Naive B cell (primary cell): ENCODE results near the gene ABTB2. TPM values are rescaled to one million over a fixed set of nuclear protein-coding genes. Genes with fewer than 3 reads are reported as not detected.
"Not testable (repeated sequence)": the region's sequence is repeated elsewhere in the genome, so short reads cannot be mapped to it uniquely, and the experiment has no call there.

Experiments
- ATAC-seq, 2 donors: fragments of 150-1000 bp; cut with Tn5 transposase; 2 replicates each; pipeline ENCODE4 v1.10.0; 2021; ENCODE audit warnings: low read depth in 2 of 2, mild to moderate bottlenecking in 2 of 2, moderate library complexity in 2 of 2
- DNase-seq: peaks from one replicate; pipeline ENCODE4 v3.0.0; 2022
- H3K27ac Mint-ChIP-seq, 6 donors: one replicate each; pipeline ENCODE4 v1.8.0; 2020 to 2022; ENCODE audit warnings: mild to moderate bottlenecking in 6 of 6, mixed read lengths in 6 of 6, moderate library complexity in 5 of 6, inconsistent platforms in 2 of 6
- H3K27me3 Mint-ChIP-seq, 3 donors: one replicate each; pipeline ENCODE4 v1.8.0; 2021 to 2022; ENCODE audit warnings: mixed read lengths in 3 of 3, mild to moderate bottlenecking in 1 of 3
- H3K36me3 Mint-ChIP-seq, 2 donors: one replicate each; pipeline ENCODE4 v1.8.0; 2020 to 2022; ENCODE audit warnings: mixed read lengths in 2 of 2, inconsistent platforms in 1 of 2, mild to moderate bottlenecking in 1 of 2
- H3K4me1 Mint-ChIP-seq, 3 donors: one replicate each; pipeline ENCODE4 v1.8.0; 2020 to 2022; ENCODE audit warnings: mixed read lengths in 3 of 3, inconsistent platforms in 1 of 3, mild to moderate bottlenecking in 1 of 3, moderate library complexity in 1 of 3
- H3K4me3 Mint-ChIP-seq, 8 donors: one replicate each; pipeline ENCODE4 v1.8.0; 2020 to 2022; ENCODE audit warnings: mild to moderate bottlenecking in 8 of 8, mixed read lengths in 8 of 8, moderate library complexity in 8 of 8, inconsistent platforms in 2 of 8
- H3K9me3 Mint-ChIP-seq, 7 donors: one replicate each; pipeline ENCODE4 v1.8.0; 2020 to 2022; ENCODE audit warnings: mixed read lengths in 7 of 7, mild to moderate bottlenecking in 5 of 7, inconsistent platforms in 2 of 7, moderate library complexity in 1 of 7
- polyA plus RNA-seq, 6 donors: library from polyadenylated mRNA; unstranded; fragments of 300-500 nt; fragmentation: Illumina TruSeq; gene quantifications; one replicate each; pipeline ENCODE4 v1.2.3, GENCODE V29; 2021; ENCODE audit warnings: low read depth in 6 of 6

ABTB2 gene
- under 1 TPM in 3 of 6 donors, not detected in 3; 0.05 to 0.34 (median 0.27) TPM for polyA plus RNA-seq

GRCh38 chr11:34357701-34358257, at the start of gene ABTB2:
Gene ABTB2, minus strand, starts transcription at chr11:34358010.
- Mint-ChIP-seq H3K36me3 (peaks cover 0 to 4% of the 10 kb centered on the region in 2 donors), H3K4me1 (peaks cover 25 to 37% (median 32%) of the 10 kb centered on the region in 3 donors), H3K4me3 (peak within 1 kb of the TSS; percentile 87 to 96 (median 90)), H3K27me3 (peaks cover 53 to 70% (median 66%) of the 10 kb centered on the region in 3 donors), H3K9me3 (no peaks in the 10 kb centered on the region), H3K27ac (peak within 1 kb of the TSS; percentile 39 to 97 (median 90))
- ATAC-seq, result peak; percentile 87 to 88
- peak; percentile 96 for DNase-seq

GRCh38 chr11:34407121-34407813, 49.5 kb upstream of the ABTB2 start:
- Mint-ChIP-seq H3K36me3 (peaks cover 0 to 5% of the 10 kb centered on the region in 2 donors), H3K4me1 (peaks cover 0 to 8% (median 0%) of the 10 kb centered on the region in 3 donors), H3K27ac (no peak overlapping the region), H3K27me3 (peaks cover 22 to 45% (median 44%) of the 10 kb centered on the region in 3 donors), H3K4me3 (no peak overlapping the region), H3K9me3 (peaks cover 2 to 20% (median 14%) of the 10 kb centered on the region in 7 donors)
- DNase-seq (no peak), ATAC-seq (no peak)

DNA sequence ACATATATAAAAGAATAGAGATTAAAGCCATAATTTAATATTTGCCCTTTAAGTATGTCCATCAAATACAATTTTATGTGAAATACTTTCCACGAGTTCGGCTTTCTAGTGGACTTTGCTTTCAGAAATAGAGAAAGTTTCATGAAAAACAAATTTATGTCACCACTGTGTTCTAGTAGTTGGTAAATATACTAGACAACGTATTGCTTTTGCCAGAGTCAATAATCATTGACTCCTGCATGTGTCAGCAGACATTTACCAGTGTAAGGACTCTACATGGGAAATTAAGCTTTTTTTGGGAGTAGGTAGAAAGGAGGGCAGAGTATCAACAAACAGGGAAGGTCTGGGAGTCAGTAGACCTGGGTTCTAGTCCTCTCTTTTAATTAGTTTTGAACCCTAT, 48.6 kb upstream of the ABTB2 start:
- H3K36me3 Mint-ChIP-seq, result peaks cover 0 to 5% of the 10 kb centered on the region in 2 donors

DNA sequence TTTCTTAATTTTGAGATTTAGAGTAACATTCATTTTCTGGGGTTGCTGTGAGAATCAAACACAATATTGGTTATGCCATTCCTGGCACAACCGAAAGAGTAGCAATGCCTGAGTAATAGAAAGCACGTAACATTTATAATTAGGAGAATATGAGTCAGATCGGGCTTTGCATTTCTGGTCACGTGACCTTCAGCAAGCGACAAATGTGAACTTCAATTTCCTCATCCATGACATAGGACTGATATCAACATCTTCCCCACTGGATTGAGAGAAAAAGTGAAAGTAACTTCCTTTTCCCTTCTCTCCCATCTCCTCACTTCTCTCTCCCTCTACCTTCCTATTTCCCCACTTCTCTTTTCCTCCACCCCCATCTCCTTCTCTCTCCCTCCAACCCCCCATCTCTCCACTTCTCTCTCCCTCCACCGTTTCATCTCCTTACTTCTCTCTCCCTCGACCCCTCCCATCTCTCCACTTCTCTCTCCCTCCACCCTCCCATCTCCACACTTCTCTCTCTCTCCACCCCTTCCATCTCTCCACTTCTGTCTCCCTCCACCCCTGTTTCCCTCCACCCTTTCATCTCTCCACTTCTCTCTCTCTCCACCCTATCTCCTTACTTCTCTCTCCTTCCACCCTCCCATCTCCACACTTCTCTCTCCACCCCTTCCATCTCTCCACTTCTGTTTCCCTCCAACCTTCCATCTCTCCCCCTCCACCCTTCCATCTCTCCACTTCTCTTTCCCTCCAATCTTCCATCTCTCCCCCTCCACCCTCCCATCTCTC, 47.5 kb upstream of the ABTB2 start:
- Mint-ChIP-seq H3K27ac (no peak overlapping the region), H3K4me1 (peaks cover 0 to 8% (median 0%) of the 10 kb centered on the region in 3 donors), H3K4me3 (no peak overlapping the region), H3K36me3 (no peaks in the 10 kb centered on the region), H3K9me3 (peaks cover 0 to 7% (median 2%) of the 10 kb centered on the region in 7 donors), H3K27me3 (peaks cover 22 to 45% (median 44%) of the 10 kb centered on the region in 3 donors)
- ATAC-seq, result no peak
- no peak for DNase-seq

More for the DNA sequence above, 48.6 kb upstream of the ABTB2 start:
- H3K9me3 Mint-ChIP-seq, result peaks cover 0 to 12% (median 6%) of the 10 kb centered on the region in 7 donors
- DNase-seq (no peak), ATAC-seq (no peak)
- H3K27ac Mint-ChIP-seq, result no peak overlapping the region
- peaks cover 22 to 45% (median 44%) of the 10 kb centered on the region in 3 donors for H3K27me3 Mint-ChIP-seq
- H3K4me3 Mint-ChIP-seq, result no peak overlapping the region
- H3K4me1 Mint-ChIP-seq, result peaks cover 0 to 8% (median 0%) of the 10 kb centered on the region in 3 donors

DNA sequence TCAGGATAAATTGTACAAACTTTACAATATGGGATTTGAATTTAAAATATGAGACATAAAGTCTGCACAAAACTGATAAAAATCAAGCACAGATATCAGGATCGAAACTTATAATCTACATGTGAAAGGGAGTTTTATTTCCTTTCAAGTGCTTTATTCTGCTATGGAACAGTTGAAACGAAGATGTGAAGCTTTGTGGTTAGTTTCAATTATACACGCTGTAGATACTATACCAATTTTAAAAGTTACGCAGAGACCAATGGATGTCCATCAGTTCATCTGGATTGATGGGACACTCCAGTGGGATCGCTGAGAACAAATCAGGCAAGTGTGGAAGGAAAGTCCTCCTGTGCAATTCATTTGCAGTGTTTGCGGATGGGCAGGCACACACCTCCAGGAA, 46.5 kb upstream of the ABTB2 start:
- Mint-ChIP-seq H3K27ac (no peak overlapping the region), H3K4me3 (no peak overlapping the region), H3K27me3 (peaks cover 14 to 37% (median 37%) of the 10 kb centered on the region in 3 donors), H3K9me3 (peaks cover 0 to 6% (median under 1%) of the 10 kb centered on the region in 7 donors), H3K36me3 (no peaks in the 10 kb centered on the region), H3K4me1 (peaks cover 0 to 8% (median 0%) of the 10 kb centered on the region in 3 donors)
- DNase-seq (no peak), ATAC-seq (no peak)

GRCh38 chr11:34403431-34403830, 45.6 kb upstream of the ABTB2 start:
- Mint-ChIP-seq H3K4me1 (peaks cover 0 to 8% (median 0%) of the 10 kb centered on the region in 3 donors), H3K9me3 (peaks cover 0 to 6% (median 0%) of the 10 kb centered on the region in 7 donors), H3K27me3 (peaks cover 7 to 29% (median 28%) of the 10 kb centered on the region in 3 donors), H3K36me3 (no peaks in the 10 kb centered on the region), H3K27ac (no peak overlapping the region), H3K4me3 (no peak overlapping the region)
- ATAC-seq (no peak), DNase-seq (no peak)

GRCh38 chr11:34397811-34398210, 40.0 kb upstream of the ABTB2 start:
- Mint-ChIP-seq H3K9me3 (peaks cover 10 to 24% (median 19%) of the 10 kb centered on the region in 7 donors), H3K27me3 (peaks cover 3 to 36% (median 10%) of the 10 kb centered on the region in 3 donors), H3K4me1 (no peaks in the 10 kb centered on the region), H3K4me3 (no peak overlapping the region), H3K36me3 (peaks cover 10 to 15% of the 10 kb centered on the region in 2 donors), H3K27ac (no peak overlapping the region)
- ATAC-seq (no peak), DNase-seq (no peak)

- Mint-ChIP-seq H3K27me3 (peaks cover 7 to 40% (median 10%) of the 10 kb centered on the region in 3 donors), H3K4me1 (no peaks in the 10 kb centered on the region), H3K27ac (no peak overlapping the region), H3K9me3 (peaks cover 10 to 30% (median 26%) of the 10 kb centered on the region in 7 donors), H3K4me3 (no peak overlapping the region), H3K36me3 (peaks cover 14 to 15% of the 10 kb centered on the region in 2 donors)
- no peak for ATAC-seq
- DNase-seq, result no peak
These were observed 39.3 kb upstream of the ABTB2 start for GRCh38 chr11:34397120-34397519.

DNA sequence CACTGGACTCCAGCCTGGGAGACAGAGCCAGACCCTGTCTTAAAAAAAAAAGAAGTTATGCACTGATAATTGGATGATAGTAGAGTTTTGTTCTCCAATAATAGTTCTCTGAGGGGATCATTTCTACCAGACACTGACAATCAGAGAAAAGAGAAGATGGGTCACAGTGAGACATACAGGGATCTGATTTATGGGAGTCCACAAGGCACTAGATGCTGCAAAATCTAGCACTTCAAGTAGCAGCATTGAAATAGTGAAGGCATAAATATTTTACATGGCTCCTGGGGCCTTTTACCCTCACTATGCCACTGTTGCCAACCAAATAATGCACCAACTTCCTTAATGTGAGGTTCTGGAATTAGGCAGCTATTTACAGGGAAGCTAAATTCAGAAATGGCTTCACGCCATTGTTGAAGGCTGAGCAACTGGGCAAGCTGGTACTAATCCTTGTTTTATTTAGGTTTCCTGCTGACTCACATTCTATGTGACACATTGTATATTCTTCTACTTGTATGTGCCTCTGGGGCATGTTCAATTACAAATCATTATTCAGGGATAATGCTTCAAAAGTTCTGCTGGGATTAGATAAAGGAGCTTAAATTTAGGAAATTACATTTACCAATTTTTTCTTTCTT, 38.2 kb upstream of the ABTB2 start:
- DNase-seq, result no peak
- H3K27me3 Mint-ChIP-seq, result peaks cover 7 to 51% (median 10%) of the 10 kb centered on the region in 3 donors
- H3K27ac Mint-ChIP-seq, result no peak overlapping the region
- no peaks in the 10 kb centered on the region for H3K4me1 Mint-ChIP-seq
- peaks cover 14 to 15% of the 10 kb centered on the region in 2 donors for H3K36me3 Mint-ChIP-seq
- no peak for ATAC-seq
- H3K4me3 Mint-ChIP-seq, result no peak overlapping the region
- peaks cover 10 to 36% (median 29%) of the 10 kb centered on the region in 7 donors for H3K9me3 Mint-ChIP-seq

- Mint-ChIP-seq H3K27ac (no peak overlapping the region), H3K4me1 (no peaks in the 10 kb centered on the region), H3K36me3 (peaks cover 14 to 15% of the 10 kb centered on the region in 2 donors), H3K4me3 (no peak overlapping the region), H3K9me3 (peaks cover 10 to 32% (median 29%) of the 10 kb centered on the region in 7 donors), H3K27me3 (peaks cover 7 to 63% (median 10%) of the 10 kb centered on the region in 3 donors)
- DNase-seq (no peak), ATAC-seq (no peak)
These were observed 37.0 kb upstream of the ABTB2 start for GRCh38 chr11:34394771-34395300.

GRCh38 chr11:34387653-34388052, 29.8 kb upstream of the ABTB2 start:
- peaks cover 0 to 13% (median 7%) of the 10 kb centered on the region in 7 donors for H3K9me3 Mint-ChIP-seq
- no peaks in the 10 kb centered on the region for H3K4me1 Mint-ChIP-seq
- H3K4me3 Mint-ChIP-seq, result no peak overlapping the region
- DNase-seq (no peak), ATAC-seq (no peak)
- H3K27ac Mint-ChIP-seq, result no peak overlapping the region
- H3K36me3 Mint-ChIP-seq, result peaks cover 0 to 2% of the 10 kb centered on the region in 2 donors
- H3K27me3 Mint-ChIP-seq, result peaks cover 0 to 31% (median 3%) of the 10 kb centered on the region in 3 donors

- H3K4me1 Mint-ChIP-seq, ATAC-seq, H3K9me3 Mint-ChIP-seq, H3K27ac Mint-ChIP-seq, DNase-seq, H3K36me3 Mint-ChIP-seq, H3K4me3 Mint-ChIP-seq: not testable (repeated sequence)
- peaks cover 0 to 21% (median 7%) of the 10 kb centered on the region in 3 donors for H3K27me3 Mint-ChIP-seq
These were observed 28.5 kb upstream of the ABTB2 start for GRCh38 chr11:34386356-34386755.
